ENCODE measurements around the gene TRIM34. TPM values are rescaled to one million over a fixed set of nuclear protein-coding genes. Genes with fewer than 3 reads are reported as not detected.

Gene TRIM34
- polyA plus RNA-seq, 1 donor (not counting 4 experiments of a cell fraction or from before 2014, with no cell fraction given), result 20.5 TPM

DNA sequence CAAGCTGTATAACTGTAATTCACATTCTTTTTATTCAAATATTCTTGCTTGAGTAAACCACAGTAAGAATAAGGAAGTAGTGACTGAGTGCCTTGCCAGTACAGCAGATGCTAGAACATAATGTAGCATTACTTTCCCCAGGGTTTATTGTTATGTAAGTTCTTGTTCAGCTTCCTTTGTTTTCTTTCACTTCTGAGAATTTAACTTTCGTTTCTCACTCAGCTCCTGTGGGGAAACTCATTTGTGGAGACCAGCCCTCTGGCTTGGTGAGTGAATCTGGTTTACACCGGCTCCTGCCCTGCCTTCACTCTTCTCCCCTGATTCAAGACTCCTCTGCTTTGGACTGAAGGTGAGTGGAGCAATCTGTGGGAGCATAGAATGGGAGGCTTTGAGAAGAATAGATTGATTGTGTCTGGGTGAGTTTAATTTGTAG is 64.8 kb downstream of the TRIM34 start, which contains the start of gene TRIM22:
TRIM22 (plus strand) TSS at position 240 of the 433 bp plus-strand sequence. CDS start 6,443 bp downstream, outside the sequence.
- Histone ChIP-seq H3K36me3 (ENCODE audit: control insufficient read depth in 2 of 2, extremely low read depth in 1 of 2, insufficient read depth in 2 of 2, low read length in 2 of 2) (no peaks in the 10 kb centered on the region), H3K27ac (ENCODE audit: control insufficient read depth, insufficient read depth, low read length) (peak within 1 kb of the TSS; percentile 71), H3K9me3 (ENCODE audit: control insufficient read depth, low read depth, low read length) (no peaks in the 10 kb centered on the region), H3K4me3 (ENCODE audit: control insufficient read depth in 2 of 3, extremely low read depth in 1 of 3, insufficient read depth in 2 of 3, low read depth in 1 of 3, low read length in 3 of 3) (peak within 1 kb of the TSS; percentile 43 to 82 (median 70)), H2AFZ (ENCODE audit: control insufficient read depth, low read length) (peak within 1 kb of the TSS; percentile 81), H3K4me2 (ENCODE audit: control insufficient read depth, extremely low read depth, insufficient read depth, low read depth, low read length) (peak within 1 kb of the TSS; percentile 94), H3K27me3 (ENCODE audit: control insufficient read depth, extremely low read depth, insufficient read depth, low read length) (no peaks in the 10 kb centered on the region), H3K4me1 (ENCODE audit: control insufficient read depth, extremely low read depth, insufficient read depth, low read length) (peaks cover 13% of the 10 kb centered on the region), H3K79me2 (ENCODE audit: control insufficient read depth, insufficient read depth, low read length) (peaks cover 9% of the 10 kb centered on the region), H4K20me1 (ENCODE audit: control insufficient read depth, extremely low read depth, insufficient read depth, low read length) (no peaks in the 10 kb centered on the region), H3K9me1 (ENCODE audit: control insufficient read depth, extremely low read depth, insufficient read depth, low read length) (no peaks in the 10 kb centered on the region), H3K9ac (ENCODE audit: control insufficient read depth, extremely low read depth, insufficient read depth, low read length) (peak within 1 kb of the TSS; percentile 76)
- peak; percentile 29 for FAIRE-seq
- no peak for DNase-seq (ENCODE audit: low read depth, low spot score)
- TF ChIP-seq, protein P1, sequence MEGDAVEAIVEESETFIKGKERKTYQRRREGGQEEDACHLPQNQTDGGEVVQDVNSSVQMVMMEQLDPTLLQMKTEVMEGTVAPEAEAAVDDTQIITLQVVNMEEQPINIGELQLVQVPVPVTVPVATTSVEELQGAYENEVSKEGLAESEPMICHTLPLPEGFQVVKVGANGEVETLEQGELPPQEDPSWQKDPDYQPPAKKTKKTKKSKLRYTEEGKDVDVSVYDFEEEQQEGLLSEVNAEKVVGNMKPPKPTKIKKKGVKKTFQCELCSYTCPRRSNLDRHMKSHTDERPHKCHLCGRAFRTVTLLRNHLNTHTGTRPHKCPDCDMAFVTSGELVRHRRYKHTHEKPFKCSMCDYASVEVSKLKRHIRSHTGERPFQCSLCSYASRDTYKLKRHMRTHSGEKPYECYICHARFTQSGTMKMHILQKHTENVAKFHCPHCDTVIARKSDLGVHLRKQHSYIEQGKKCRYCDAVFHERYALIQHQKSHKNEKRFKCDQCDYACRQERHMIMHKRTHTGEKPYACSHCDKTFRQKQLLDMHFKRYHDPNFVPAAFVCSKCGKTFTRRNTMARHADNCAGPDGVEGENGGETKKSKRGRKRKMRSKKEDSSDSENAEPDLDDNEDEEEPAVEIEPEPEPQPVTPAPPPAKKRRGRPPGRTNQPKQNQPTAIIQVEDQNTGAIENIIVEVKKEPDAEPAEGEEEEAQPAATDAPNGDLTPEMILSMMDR (optimal IDR thresholded peaks at IDR 0.05 in 1 of 3, IDR thresholded peaks at IDR 0.05 in 1 of 3, conservative IDR thresholded peaks at IDR 0.05 in 1 of 3; ENCODE audit: extremely low read depth in 1 of 3, insufficient read depth in 2 of 3, low read length in 3 of 3), result no peak
- no peak for TF ChIP-seq EZH2 (IDR thresholded peaks at IDR 0.05; ENCODE audit: low read length)
- dilution Hi-C loops (cut with MboI; ENCODE audit: extremely low pct_ligation_motif_present, low sequenced_read_pairs), result no loop called here

- Histone ChIP-seq H3K9me1 (ENCODE audit: control insufficient read depth, extremely low read depth, insufficient read depth, low read length) (no peaks in the 10 kb centered on the region), H3K4me3 (ENCODE audit: control insufficient read depth in 2 of 3, extremely low read depth in 1 of 3, insufficient read depth in 2 of 3, low read depth in 1 of 3, low read length in 3 of 3) (peak overlapping the region; percentile 43 to 82 (median 70)), H2AFZ (ENCODE audit: control insufficient read depth, low read length) (peak overlapping the region; percentile 81), H3K36me3 (ENCODE audit: control insufficient read depth in 2 of 2, extremely low read depth in 1 of 2, insufficient read depth in 2 of 2, low read length in 2 of 2) (no peaks in the 10 kb centered on the region), H3K79me2 (ENCODE audit: control insufficient read depth, insufficient read depth, low read length) (peaks cover 9% of the 10 kb centered on the region), H3K4me1 (ENCODE audit: control insufficient read depth, extremely low read depth, insufficient read depth, low read length) (peaks cover 10% of the 10 kb centered on the region), H4K20me1 (ENCODE audit: control insufficient read depth, extremely low read depth, insufficient read depth, low read length) (no peaks in the 10 kb centered on the region), H3K9ac (ENCODE audit: control insufficient read depth, extremely low read depth, insufficient read depth, low read length) (peak overlapping the region; percentile 76), H3K9me3 (ENCODE audit: control insufficient read depth, low read depth, low read length) (no peaks in the 10 kb centered on the region), H3K4me2 (ENCODE audit: control insufficient read depth, extremely low read depth, insufficient read depth, low read depth, low read length) (peak overlapping the region; percentile 94), H3K27me3 (ENCODE audit: control insufficient read depth, extremely low read depth, insufficient read depth, low read length) (no peaks in the 10 kb centered on the region), H3K27ac (ENCODE audit: control insufficient read depth, insufficient read depth, low read length) (peak overlapping the region; percentile 71)
- dilution Hi-C loops (cut with MboI; ENCODE audit: extremely low pct_ligation_motif_present, low sequenced_read_pairs), result no loop called here
- no peak for FAIRE-seq
- DNase-seq (ENCODE audit: low read depth, low spot score), result no peak
- TF ChIP-seq EZH2 (IDR thresholded peaks at IDR 0.05; ENCODE audit: low read length), result no peak
- TF ChIP-seq, protein P1 (optimal IDR thresholded peaks at IDR 0.05 in 1 of 3, IDR thresholded peaks at IDR 0.05 in 1 of 3, conservative IDR thresholded peaks at IDR 0.05 in 1 of 3; ENCODE audit: extremely low read depth in 1 of 3, insufficient read depth in 2 of 3, low read length in 3 of 3), result no peak
Observed at GRCh38 chr11:5690216-5690615, 65.4 kb downstream of the TRIM34 start.

All from keratinocyte (primary cell).